ENCODE results near the gene ZNF417. TPM values are rescaled to one million over a fixed set of nuclear protein-coding genes. Genes with fewer than 3 reads are reported as not detected.
"Not testable (repeated sequence)": the region's sequence is repeated elsewhere in the genome, so short reads cannot be mapped to it uniquely, and the experiment has no call there.

The ZNF417 gene
- total RNA-seq = 24.5 TPM
- 3.0 TPM for polyA plus RNA-seq (ENCODE audit: insufficient read depth, low read depth, low replicate concordance)
- long read RNA-seq, donor 1 = 0 reads
- long read RNA-seq, donor 2, partial matches to known transcripts = 0 of 2 reads
- long read RNA-seq, donor 2, other reads (novel, unspliced or antisense) = 0 of 2 reads
- long read RNA-seq, donor 3 = 0 reads
- long read RNA-seq, donor 4, partial matches to known transcripts = 5 of 7 reads
- long read RNA-seq, donor 4, other reads (novel, unspliced or antisense) = 0 of 7 reads
- long read RNA-seq, donor 5 = 0 reads
- long read RNA-seq, donor 6, partial matches to known transcripts = 0 of 1 reads
- long read RNA-seq, donor 6, other reads (novel, unspliced or antisense) = 0 of 1 reads
- long read RNA-seq, donor 7, partial matches to known transcripts = 1 of 4 reads
- long read RNA-seq, donor 7, other reads (novel, unspliced or antisense) = 0 of 4 reads
- long read RNA-seq, donor 8 = 0 reads
- long read RNA-seq, donor 9 = 0 reads
- long read RNA-seq, donor 10, partial matches to known transcripts = 0 of 3 reads
- long read RNA-seq, donor 10, other reads (novel, unspliced or antisense) = 0 of 3 reads

DNA sequence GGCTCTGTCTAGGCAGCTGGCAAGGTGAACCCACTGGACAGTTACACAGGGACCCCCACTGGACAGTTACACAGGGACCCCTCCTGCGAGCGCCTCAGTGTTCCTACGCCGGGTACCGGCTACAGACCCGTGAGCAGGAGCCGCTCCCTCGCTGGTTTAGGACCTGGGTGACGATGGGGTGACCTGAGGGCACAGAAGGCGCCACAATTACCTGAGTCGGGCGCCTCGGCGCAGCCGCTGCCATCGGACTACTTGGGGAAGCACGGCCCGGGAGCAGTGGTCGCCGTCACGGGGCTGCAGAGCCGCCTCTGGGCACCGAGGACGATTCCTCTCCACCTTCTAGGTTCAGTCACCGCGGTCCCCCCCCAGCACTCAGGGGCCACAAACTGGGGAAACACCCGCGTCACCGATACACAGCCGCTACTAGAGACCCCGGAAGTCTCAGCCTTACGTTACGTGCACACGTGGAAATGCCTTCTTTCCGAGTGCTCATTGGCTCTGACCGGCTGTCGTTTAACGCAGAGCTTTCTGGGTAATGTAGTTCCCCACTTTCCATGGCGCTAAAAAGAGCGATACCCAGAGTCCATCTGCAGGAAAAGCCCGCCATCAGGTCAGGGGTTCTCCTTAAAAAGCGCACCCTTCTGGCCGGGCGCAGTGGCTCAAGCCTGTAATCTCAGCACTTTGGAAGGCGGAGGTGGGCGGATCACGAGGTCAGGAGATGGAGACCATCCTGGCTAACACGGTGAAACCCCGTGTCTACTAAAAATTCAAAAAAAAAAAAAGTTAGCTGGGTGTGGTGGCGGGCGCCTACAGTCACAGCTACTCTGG, at the start of gene ZNF417:
Gene ZNF417 (minus strand): TSS at position 425 of the 828 bp plus-strand sequence. CDS start 181 bp downstream, at position 244.
- FAIRE-seq = peak; percentile 77
- TF ChIP-seq CTCF (IDR thresholded peaks at IDR 0.05; ENCODE audit: borderline replicate concordance, extremely low read depth, insufficient read depth) = peak; percentile 17
- Histone ChIP-seq H3K4me1 (ENCODE audit: control insufficient read depth in 2 of 3, insufficient read depth in 2 of 3, low read depth in 1 of 3, low read length in 3 of 3) (peaks cover 0 to 12% (median 6%) of the 10 kb centered on the region in 3 donors), H3K9ac (ENCODE audit: low read length in 3 of 3) (peak within 1 kb of the TSS; percentile 74 to 90 (median 81)), H3K4me3 (ENCODE audit: low read length in 3 of 3) (peak within 1 kb of the TSS; percentile 86 to 90 (median 87)), H3K27ac (ENCODE audit: low read depth in 2 of 2, low read length in 2 of 2) (peak within 1 kb of the TSS in 1 of 2 donors; percentile 32)
- H3K36me3 ChIP-seq (ENCODE audit: control insufficient read depth in 2 of 3, insufficient read depth in 3 of 3, low read length in 3 of 3); H3K9me3 ChIP-seq (ENCODE audit: control insufficient read depth in 2 of 3, insufficient read depth in 1 of 3, low read length in 3 of 3); H3K27me3 ChIP-seq (ENCODE audit: control insufficient read depth, insufficient read depth, low read length); intact Hi-C loops (cut with DNase I): not testable (repeated sequence)
- DNase-seq = peak; percentile 92 to 98 (median 95)

DNA sequence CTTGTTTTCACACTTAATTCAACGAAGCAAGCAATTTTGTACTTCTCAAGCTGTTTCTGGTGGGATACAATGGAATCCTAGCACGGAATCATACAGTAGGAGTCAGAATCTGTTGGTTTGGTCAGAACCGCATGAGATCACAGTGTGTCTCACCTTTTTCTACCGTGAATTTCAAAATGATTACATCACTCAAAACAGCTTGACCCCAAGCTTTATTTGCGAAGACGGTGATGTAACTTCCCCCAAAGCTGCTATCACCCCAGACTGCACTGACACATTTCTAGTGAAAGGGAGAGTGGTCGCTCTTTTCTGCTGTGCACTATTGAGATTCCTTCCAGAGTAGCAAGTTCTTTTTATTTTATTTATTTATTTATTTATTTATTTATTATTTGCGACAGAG, 48.4 kb upstream of the ZNF417 start:
- TF ChIP-seq CTCF (IDR thresholded peaks at IDR 0.05; ENCODE audit: borderline replicate concordance, extremely low read depth, insufficient read depth) = no peak
- H3K4me1 ChIP-seq (ENCODE audit: control insufficient read depth in 2 of 3, insufficient read depth in 2 of 3, low read depth in 1 of 3, low read length in 3 of 3) = no peaks in the 10 kb centered on the region
- no peak overlapping the region for H3K27ac ChIP-seq (ENCODE audit: low read depth in 2 of 2, low read length in 2 of 2)
- H3K4me3 ChIP-seq (ENCODE audit: low read length in 3 of 3) = no peak overlapping the region
- H3K9me3 ChIP-seq (ENCODE audit: control insufficient read depth in 2 of 3, insufficient read depth in 1 of 3, low read length in 3 of 3) = peaks cover 0 to 24% (median 3%) of the 10 kb centered on the region in 3 donors
- DNase-seq (no peak), FAIRE-seq (no peak)
- no peaks in the 10 kb centered on the region for H3K27me3 ChIP-seq (ENCODE audit: control insufficient read depth, insufficient read depth, low read length)
- intact Hi-C loops (cut with DNase I) = no loop called here
- H3K36me3 ChIP-seq (ENCODE audit: control insufficient read depth in 2 of 3, insufficient read depth in 3 of 3, low read length in 3 of 3) = no peaks in the 10 kb centered on the region
- H3K9ac ChIP-seq (ENCODE audit: low read length in 3 of 3) = no peak overlapping the region

- Histone ChIP-seq H3K9ac (ENCODE audit: low read length in 3 of 3) (no peak overlapping the region), H3K27ac (ENCODE audit: low read depth in 2 of 2, low read length in 2 of 2) (no peak overlapping the region), H3K36me3 (ENCODE audit: control insufficient read depth in 2 of 3, insufficient read depth in 3 of 3, low read length in 3 of 3) (no peaks in the 10 kb centered on the region), H3K4me1 (ENCODE audit: control insufficient read depth in 2 of 3, insufficient read depth in 2 of 3, low read depth in 1 of 3, low read length in 3 of 3) (no peaks in the 10 kb centered on the region), H3K9me3 (ENCODE audit: control insufficient read depth in 2 of 3, insufficient read depth in 1 of 3, low read length in 3 of 3) (peaks cover 0 to 7% (median 0%) of the 10 kb centered on the region in 3 donors), H3K4me3 (ENCODE audit: low read length in 3 of 3) (no peak overlapping the region), H3K27me3 (ENCODE audit: control insufficient read depth, insufficient read depth, low read length) (no peaks in the 10 kb centered on the region)
- TF ChIP-seq CTCF (IDR thresholded peaks at IDR 0.05; ENCODE audit: borderline replicate concordance, extremely low read depth, insufficient read depth) = no peak
- FAIRE-seq (no peak), DNase-seq (no peak)
- intact Hi-C loops (cut with DNase I) = no loop called here
Measured at GRCh38 chr19:57961785-57962184, 45.4 kb upstream of the ZNF417 start.
